Measurements from ENCODE around the gene DEFB125.
"Not testable (repeated sequence)": the region's sequence is repeated elsewhere in the genome, so short reads cannot be mapped to it uniquely, and the experiment has no call there.

Gene DEFB125

DNA sequence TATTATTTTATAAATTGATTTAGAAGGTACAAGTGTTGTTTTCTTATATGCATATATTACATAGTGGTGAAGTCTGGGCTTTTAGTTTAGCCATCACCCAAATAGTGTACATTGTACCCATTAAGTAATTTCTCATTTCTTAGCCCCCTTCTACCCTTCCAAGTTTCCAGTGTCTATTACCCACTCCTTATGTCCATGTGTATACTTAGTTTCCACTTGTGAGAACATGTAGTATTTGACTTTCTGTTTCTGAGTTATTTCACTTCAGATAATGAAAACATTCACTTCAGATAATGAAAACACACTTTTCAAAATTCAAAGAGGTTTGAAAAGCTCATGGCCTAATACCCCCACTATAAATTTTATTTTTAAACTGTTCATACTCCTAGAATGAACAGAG lies 14.5 kb downstream of the DEFB125 start:
- TF ChIP-seq, protein P1, sequence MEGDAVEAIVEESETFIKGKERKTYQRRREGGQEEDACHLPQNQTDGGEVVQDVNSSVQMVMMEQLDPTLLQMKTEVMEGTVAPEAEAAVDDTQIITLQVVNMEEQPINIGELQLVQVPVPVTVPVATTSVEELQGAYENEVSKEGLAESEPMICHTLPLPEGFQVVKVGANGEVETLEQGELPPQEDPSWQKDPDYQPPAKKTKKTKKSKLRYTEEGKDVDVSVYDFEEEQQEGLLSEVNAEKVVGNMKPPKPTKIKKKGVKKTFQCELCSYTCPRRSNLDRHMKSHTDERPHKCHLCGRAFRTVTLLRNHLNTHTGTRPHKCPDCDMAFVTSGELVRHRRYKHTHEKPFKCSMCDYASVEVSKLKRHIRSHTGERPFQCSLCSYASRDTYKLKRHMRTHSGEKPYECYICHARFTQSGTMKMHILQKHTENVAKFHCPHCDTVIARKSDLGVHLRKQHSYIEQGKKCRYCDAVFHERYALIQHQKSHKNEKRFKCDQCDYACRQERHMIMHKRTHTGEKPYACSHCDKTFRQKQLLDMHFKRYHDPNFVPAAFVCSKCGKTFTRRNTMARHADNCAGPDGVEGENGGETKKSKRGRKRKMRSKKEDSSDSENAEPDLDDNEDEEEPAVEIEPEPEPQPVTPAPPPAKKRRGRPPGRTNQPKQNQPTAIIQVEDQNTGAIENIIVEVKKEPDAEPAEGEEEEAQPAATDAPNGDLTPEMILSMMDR (IDR thresholded peaks at IDR 0.05; ENCODE audit: insufficient read depth, low read depth, low read length, missing control alignments) = no peak
- no peak for DNase-seq (ENCODE audit: low read depth)
- no peak overlapping the region for H3K4me3 ChIP-seq (ENCODE audit: low read length)

DNA sequence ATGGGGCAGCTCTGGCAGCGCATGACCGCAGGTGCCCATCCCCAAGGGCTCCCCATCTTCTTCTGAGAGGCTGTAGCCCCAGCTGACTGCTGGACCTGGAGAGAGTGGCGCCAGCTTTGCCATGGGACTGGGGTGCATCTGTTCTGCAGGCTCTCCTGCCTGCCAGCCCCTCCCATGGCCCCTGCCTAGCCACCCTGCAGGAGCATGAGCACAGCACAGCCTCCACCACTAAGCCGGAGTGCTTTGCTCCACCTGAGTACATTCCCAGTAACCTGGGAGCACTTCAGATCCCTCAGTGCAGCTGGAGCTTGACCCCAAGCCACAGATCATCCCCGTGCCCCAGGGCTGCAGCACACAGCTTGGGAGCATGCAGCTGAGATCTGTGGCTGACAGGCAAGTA lies 16.0 kb downstream of the DEFB125 start:
- no peak for DNase-seq (ENCODE audit: low read depth)
- no peak overlapping the region for H3K4me3 ChIP-seq (ENCODE audit: low read length)
- TF ChIP-seq, protein P1 (IDR thresholded peaks at IDR 0.05; ENCODE audit: insufficient read depth, low read depth, low read length, missing control alignments) = no peak

DNA sequence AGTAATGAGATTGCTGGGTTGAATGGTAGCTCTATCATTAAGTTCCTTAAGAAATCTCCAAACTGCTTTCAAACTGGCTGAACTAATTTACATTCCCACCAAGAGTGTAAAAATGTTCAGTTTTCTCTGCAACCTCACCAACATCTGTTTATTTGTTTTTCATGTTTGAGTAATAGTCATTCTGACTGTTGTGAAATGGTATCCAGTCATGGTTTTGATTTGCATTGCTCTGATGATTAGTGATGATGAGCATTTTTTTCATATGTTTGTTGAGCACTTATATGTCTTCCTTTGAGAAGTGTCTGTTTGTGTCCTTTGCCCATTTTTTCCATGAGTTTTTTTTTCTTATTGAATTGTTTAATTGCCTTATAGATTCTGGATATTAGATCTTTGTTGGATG lies 24.9 kb downstream of the DEFB125 start:
- no peak overlapping the region for H3K4me3 ChIP-seq (ENCODE audit: low read length)
- peak; percentile 64 for DNase-seq (ENCODE audit: low read depth)
- TF ChIP-seq, protein P1 (IDR thresholded peaks at IDR 0.05; ENCODE audit: insufficient read depth, low read depth, low read length, missing control alignments) = no peak

DNA sequence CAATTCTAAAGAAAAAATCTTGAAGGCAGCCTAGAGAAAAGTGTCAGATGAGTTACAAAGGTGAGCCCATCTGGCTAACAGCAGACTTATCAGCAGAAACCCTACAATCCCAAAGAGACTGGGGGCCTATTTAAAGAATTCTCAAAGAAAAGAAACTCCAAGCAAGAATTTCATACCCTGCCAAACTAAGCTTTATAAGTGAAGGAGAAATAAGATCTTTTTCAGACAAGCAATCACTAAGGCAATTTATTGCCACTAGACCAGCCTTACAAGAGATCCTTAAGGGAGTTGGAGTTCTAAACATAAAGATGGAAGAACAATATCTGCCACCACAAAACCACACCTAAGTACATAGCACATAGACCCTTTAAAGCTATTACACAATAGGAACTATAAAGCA lies 30.0 kb downstream of the DEFB125 start:
- DNase-seq (ENCODE audit: low read depth) = no peak
- H3K4me3 ChIP-seq (ENCODE audit: low read length) = no peak overlapping the region
- TF ChIP-seq, protein P1 (IDR thresholded peaks at IDR 0.05; ENCODE audit: insufficient read depth, low read depth, low read length, missing control alignments) = no peak

DNA sequence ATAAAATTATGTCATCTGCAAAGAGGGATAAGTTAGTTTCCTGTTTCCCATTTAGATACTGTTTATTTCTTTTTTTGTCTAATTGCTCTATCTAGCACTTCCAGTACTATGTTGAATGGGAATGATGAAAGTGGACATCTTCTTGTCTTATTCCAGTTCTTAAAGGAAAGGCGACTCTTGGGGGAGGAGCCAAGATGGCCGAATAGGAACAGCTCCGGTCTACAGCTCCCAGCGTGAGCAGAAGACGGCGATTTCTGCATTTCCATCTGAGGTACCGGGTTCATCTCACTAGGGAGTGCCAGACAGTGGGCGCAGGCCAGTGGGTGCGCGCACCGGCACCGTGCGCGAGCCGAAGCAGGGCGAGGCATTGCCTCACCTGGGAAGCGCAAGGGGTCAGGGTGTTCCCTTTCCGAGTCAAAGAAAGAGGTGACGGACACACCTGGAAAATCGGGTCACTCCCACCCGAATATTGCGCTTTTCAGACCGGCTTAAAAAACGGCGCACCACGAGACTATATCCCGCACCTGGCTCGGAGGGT lies 42.4 kb downstream of the DEFB125 start:
- H3K4me3 ChIP-seq (ENCODE audit: low read length); DNase-seq (ENCODE audit: low read depth): not testable (repeated sequence)

DNA sequence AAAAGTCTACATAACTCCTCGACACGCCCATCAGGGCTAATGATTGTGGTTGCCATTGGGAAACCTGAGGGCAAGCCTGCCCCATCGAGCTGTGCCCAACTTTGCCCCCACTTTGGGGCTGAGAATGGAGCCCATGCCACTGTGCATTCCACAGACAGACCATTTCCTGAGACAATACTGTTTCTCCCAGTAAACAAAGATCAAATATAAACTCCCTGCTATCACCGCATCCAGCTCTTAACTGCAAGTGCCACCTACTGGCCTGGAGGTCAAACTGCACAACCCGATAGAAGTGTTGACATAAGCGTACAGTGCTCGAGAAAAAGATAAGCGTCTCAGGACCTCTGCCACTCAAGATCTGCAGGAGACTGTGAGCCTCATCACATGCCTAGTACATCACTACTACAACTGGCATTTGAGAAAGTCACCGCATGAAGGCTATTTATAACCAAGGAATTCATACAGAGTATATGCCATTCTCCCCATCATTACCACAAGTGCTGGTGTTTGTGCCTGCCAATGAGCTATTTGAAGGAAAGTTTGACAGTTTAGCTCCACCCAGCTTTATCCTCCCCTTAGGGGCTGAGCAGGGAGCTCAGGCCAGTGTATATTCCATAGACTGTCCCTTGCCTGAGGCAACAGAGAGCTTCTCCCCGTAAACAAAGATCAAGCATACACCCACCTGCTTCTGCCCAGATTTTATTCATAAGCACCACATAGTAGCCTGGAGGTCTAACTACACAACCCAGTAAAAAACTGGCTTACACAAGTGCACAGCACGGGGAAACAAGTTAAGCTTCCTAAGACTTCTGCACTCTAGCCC lies 50.4 kb downstream of the DEFB125 start:
- H3K4me3 ChIP-seq (ENCODE audit: low read length) = no peak overlapping the region
- peak; percentile 13 for DNase-seq (ENCODE audit: low read depth)
- TF ChIP-seq, protein P1 (IDR thresholded peaks at IDR 0.05; ENCODE audit: insufficient read depth, low read depth, low read length, missing control alignments) = peak; percentile 39

DNA sequence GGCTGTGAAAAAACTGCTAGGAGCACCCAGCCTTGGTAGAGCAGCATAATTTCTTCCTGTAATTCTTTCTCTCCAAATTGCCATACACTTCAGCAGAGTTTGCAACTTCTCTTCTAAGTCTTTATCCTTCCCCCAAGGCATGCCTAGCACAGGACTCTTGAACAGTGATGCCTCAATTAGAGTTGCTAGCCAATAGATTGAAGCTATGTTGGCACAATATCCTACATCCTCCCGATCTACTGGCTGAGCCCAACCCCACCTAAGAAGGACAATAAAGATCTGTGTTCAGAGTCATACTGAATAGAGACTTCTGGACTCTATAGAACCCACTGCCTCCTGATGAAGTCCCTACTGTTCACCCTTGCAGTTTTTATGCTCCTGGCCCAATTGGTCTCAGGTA lies 54.8 kb downstream of the DEFB125 start, which contains the start of gene DEFB126:
TSS of gene DEFB126 (plus strand) at position 301 of the 400 bp plus-strand sequence. CDS start at position 340, 39 bp downstream.
- no peak for DNase-seq (ENCODE audit: low read depth)
- no peak within 1 kb of the TSS for H3K4me3 ChIP-seq (ENCODE audit: low read length)
- TF ChIP-seq, protein P1 (IDR thresholded peaks at IDR 0.05; ENCODE audit: insufficient read depth, low read depth, low read length, missing control alignments) = no peak
